Aorta (tissue), 5 donors: ENCODE data around the gene TIGIT. TPM values are rescaled to one million over a fixed set of nuclear protein-coding genes. Genes with fewer than 3 reads are reported as not detected.

Experiments
- ATAC-seq: fragments of 200-7000 bp; cut with Tn5 transposase; one replicate; pipeline ENCODE4 v1.9.1; 2022; ENCODE audit warnings: moderate library complexity; ENCODE audit not compliant: low FRiP score
- DNase-seq, 2 donors: peaks; one replicate each; pipeline ENCODE4 v3.0.0-alpha.2; 2020
- H3K27ac ChIP-seq, 2 donors: one replicate each; pipeline ENCODE4 v1.5.1; 2013; ENCODE audit warnings: low read length in 2 of 2, mild to moderate bottlenecking in 2 of 2, moderate library complexity in 2 of 2, control low read depth in 1 of 2, inconsistent platforms in 1 of 2, low read depth in 1 of 2
- H3K27me3 ChIP-seq, 2 donors: one replicate each; pipeline ENCODE4 v1.6.1; 2013; ENCODE audit warnings: control low read depth in 1 of 2, low read length in 1 of 2, mild to moderate bottlenecking in 1 of 2, moderate library complexity in 1 of 2; ENCODE audit not compliant: insufficient read depth in 2 of 2, control insufficient read depth in 1 of 2
- H3K36me3 ChIP-seq, 2 donors: one replicate each; pipeline ENCODE4 v1.6.1; 2013; ENCODE audit warnings: control low read depth in 1 of 2, low read length in 1 of 2, mild to moderate bottlenecking in 1 of 2; ENCODE audit not compliant: insufficient read depth in 2 of 2, control insufficient read depth in 1 of 2
- H3K4me1 ChIP-seq, 2 donors: one replicate each; pipeline ENCODE4 v1.6.1; 2013; ENCODE audit warnings: low read length in 2 of 2, control low read depth in 1 of 2, mild to moderate bottlenecking in 1 of 2, moderate library complexity in 1 of 2; ENCODE audit not compliant: insufficient read depth in 2 of 2, control insufficient read depth in 1 of 2
- H3K4me3 ChIP-seq, 2 donors: one replicate each; pipeline ENCODE4 v1.5.1; 2013; ENCODE audit warnings: low read length in 2 of 2, control low read depth in 1 of 2, mild to moderate bottlenecking in 1 of 2
- H3K9me3 ChIP-seq: one replicate; pipeline ENCODE4 v1.6.1; 2013; ENCODE audit warnings: mild to moderate bottlenecking, low read length; ENCODE audit not compliant: control insufficient read depth
- WGBS, 2 donors: extraction: QIAGEN DNeasy Blood & Tissue Kit; methylation state at CpG; one replicate each; pipeline ENCODE4 v1.1.7; 2013; 5-methylcytosine and 5-hydroxymethylcytosine counted together
- intact Hi-C, 2 donors: fragments of 100-400 bp; cut with DNase I; formaldehyde crosslinking; loops; one replicate each; pipeline versions ENCODE4 v1.14.2 to v1.15.0; 2022
- polyA plus RNA-seq, 2 donors: library from polyadenylated mRNA; stranded (reverse); fragments of 200-250 nt; gene quantifications; one replicate each; pipeline ENCODE4 v1.2.3, GENCODE V29; 2013
- total RNA-seq, 2 donors: library from RNA; stranded (reverse); fragmentation: NEBNext Ultra II Directional; extraction: Animal tissue kit (Norgen Biotek cat#: 25700); gene quantifications; one replicate each; pipeline ENCODE4 v1.2.1, GENCODE V29; 2021
- donor health status: healthy with polysubstance abuse.
- donor health status: Bipolar disorder and iron deficiency.
- donor health status: DM: no; HTN: no; CAD: no.
- donor health status: DM: no; HTN: no; CAD: no.
- donor health status: DM: yes; HTN: yes; CAD: no.

Gene TIGIT
- total and polyA plus RNA-seq, 4 donors = 0.15 to 1.0 (median 0.75) TPM; not detected in 1

DNA sequence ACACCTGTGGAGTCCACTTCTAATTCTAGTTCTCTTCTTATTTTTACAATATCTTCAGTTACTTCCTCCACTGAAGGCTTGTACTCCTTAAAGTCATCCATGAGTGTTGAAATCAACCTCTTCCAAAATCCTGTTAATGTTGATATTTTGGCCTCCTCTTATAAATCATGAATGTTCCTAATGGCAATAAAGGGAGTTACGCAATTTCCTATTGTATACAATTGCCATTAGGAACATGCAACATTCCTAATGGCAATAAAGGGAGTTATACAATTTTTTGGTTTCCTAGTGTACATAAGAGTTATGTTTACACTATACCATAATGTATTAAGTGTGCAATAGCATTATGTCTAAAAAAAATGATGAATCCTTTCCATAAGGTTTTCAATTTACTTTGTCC lies 9.2 kb upstream of the TIGIT start:
- ATAC-seq (no peak), DNase-seq (no peak)
- Histone ChIP-seq H3K27me3 (no peaks in the 10 kb centered on the region), H3K9me3 (no peaks in the 10 kb centered on the region), H3K4me3 (no peak overlapping the region), H3K36me3 (no peaks in the 10 kb centered on the region), H3K27ac (no peak overlapping the region), H3K4me1 (no peaks in the 10 kb centered on the region)
- intact Hi-C loops = no loop called here
- WGBS, 2 donors = 93 to 95% methylated on average over 1 of the region's 1 CpG

DNA sequence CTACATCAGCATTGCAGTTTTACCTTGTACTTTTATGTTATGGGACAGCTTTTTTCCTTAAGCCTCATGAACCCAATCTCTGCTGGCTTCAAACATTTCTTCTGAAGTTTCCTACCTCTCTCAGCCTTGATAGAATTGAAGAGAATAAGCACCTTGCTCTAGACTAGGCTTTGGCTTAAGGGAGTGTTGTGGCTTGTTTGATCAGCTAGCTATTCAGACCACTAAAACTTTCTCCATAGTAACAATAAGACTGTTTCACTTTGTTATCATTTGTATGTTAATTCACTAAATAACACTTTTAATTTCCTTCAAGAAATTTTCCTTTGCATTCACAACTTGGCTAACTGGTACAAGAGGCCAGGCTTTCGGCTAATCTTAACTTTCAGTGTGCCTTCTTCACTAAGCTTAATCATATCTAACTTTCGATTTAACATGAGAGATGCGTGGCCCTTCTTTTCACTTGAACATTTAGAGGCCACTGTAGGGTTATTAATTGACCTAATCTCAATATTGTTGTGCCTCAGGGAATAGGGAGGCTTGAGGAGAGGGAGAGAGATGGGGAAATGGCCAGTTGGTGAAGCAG lies 8.1 kb upstream of the TIGIT start:
- H3K9me3 ChIP-seq = no peaks in the 10 kb centered on the region
- H3K4me1 ChIP-seq = no peaks in the 10 kb centered on the region
- no peaks in the 10 kb centered on the region for H3K27me3 ChIP-seq
- WGBS, 2 donors = 92 to 95% methylated on average over 3 of the region's 3 CpGs
- no peak overlapping the region for H3K4me3 ChIP-seq
- ATAC-seq = no peak
- H3K27ac ChIP-seq = no peak overlapping the region
- H3K36me3 ChIP-seq = no peaks in the 10 kb centered on the region
- no peak for DNase-seq
- intact Hi-C loops = no loop called here

DNA sequence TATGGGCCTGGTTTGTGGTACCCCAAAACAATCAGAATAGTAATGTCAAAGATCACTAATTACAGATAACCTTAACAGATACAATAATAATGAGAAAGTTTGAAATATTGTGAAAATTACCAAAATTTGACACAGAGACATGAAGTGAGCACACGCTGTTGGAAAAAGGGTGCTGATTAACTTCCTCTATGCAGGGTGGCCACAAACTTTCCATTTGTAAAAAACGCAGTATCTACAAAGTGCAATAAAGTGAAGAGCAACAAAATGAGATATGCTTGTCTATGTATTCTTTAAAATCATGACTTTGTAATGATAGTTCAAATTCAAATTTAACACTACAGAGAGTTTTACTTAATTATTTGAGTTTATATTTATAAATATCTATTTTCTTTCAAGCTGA lies 7.6 kb upstream of the TIGIT start:
- Histone ChIP-seq H3K27me3 (no peaks in the 10 kb centered on the region), H3K9me3 (no peaks in the 10 kb centered on the region), H3K4me1 (no peaks in the 10 kb centered on the region), H3K36me3 (no peaks in the 10 kb centered on the region), H3K27ac (no peak overlapping the region), H3K4me3 (no peak overlapping the region)
- WGBS, 2 donors = 90 to 92% methylated on average over 2 of the region's 2 CpGs
- DNase-seq (no peak), ATAC-seq (no peak)
- intact Hi-C loops = no loop called here

DNA sequence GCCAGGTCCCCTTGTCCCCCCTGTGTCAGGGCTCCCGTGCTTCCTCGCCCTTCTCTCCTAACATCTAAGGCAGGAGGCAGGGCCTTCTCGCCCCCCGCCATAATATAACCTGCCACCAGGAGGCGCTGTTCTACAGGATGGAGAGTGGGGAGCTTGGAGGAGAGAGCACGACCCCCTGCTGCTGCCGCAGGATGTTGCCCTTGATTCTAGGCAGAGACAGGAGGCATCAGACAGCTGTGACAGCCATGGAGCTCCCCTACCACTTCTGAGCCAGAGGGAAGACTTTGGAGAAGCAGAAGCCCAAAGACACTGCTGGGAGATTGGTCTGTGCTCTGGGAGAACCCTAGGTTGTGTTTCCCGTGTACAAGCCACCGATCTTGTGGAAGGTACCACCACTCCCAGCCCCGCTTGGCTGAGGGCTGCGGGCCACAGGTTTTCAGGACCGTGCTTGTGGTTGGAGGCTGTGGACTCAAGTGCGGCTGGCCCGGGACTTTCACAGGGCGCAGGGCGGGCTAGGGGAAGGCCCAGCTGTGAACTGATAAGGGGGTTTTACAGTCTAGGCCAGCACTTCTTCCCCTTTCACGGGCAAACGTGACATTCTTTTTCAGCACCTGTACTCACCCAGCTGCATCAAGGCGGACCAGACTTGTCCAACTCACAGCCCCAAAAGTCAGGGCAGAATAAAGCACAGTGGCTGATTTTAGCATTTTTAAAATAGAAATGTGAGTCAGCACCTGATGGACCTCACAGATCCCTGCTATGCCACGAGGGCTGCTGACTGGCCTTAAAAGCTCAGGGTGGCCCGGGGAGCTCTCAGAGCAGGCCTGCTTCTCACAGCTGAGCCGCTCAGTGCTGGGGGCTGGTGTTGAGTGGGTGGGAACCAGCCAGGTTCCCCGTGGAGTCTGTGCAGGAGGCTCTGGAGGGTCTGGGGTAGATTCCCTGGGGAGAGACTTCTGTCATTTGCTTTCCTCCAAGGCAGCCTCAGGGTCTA lies 2.6 kb upstream of the TIGIT start:
- Histone ChIP-seq H3K4me1 (no peaks in the 10 kb centered on the region), H3K27me3 (no peaks in the 10 kb centered on the region), H3K27ac (no peak overlapping the region), H3K36me3 (no peaks in the 10 kb centered on the region), H3K9me3 (no peaks in the 10 kb centered on the region), H3K4me3 (no peak overlapping the region)
- intact Hi-C loops = no loop called here
- ATAC-seq (peak; percentile 68), DNase-seq (peak; percentile 70 to 84)
- WGBS, 2 donors = 52 to 55% methylated on average over 23 of the region's 23 CpGs

DNA sequence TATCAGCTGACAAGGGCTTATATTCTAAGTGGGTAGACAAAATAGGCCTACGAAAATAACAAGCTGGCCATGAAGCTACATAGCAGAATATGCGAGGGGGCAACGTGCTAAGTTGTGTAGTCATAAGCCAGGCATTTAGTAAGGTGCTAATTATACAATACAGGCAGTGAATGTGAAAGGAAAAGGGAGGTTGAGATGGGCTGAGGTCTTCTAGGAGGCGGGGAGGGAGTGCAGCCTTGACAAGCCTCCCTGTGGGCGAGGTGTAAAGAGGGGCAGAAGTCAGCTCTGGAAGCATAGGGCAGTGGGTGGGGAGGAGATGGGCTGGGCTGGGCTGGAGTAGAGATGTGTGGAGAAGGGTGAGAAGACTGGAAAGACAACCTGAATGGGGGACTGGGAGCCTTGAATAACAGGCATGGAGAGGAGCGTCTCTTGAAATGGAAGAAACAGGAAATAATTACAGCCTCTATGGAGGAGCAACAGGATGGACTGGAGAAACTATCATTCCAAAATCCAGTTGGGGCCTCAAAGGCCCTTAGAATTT lies 1.2 kb downstream of the TIGIT start:
- no peak for DNase-seq
- Histone ChIP-seq H3K27ac (no peak overlapping the region), H3K4me3 (no peak overlapping the region), H3K27me3 (no peaks in the 10 kb centered on the region), H3K9me3 (no peaks in the 10 kb centered on the region), H3K36me3 (no peaks in the 10 kb centered on the region), H3K4me1 (no peaks in the 10 kb centered on the region)
- intact Hi-C loops = no loop called here
- 83 to 86% methylated on average over 6 of the region's 6 CpGs for WGBS, 2 donors
- no peak for ATAC-seq

DNA sequence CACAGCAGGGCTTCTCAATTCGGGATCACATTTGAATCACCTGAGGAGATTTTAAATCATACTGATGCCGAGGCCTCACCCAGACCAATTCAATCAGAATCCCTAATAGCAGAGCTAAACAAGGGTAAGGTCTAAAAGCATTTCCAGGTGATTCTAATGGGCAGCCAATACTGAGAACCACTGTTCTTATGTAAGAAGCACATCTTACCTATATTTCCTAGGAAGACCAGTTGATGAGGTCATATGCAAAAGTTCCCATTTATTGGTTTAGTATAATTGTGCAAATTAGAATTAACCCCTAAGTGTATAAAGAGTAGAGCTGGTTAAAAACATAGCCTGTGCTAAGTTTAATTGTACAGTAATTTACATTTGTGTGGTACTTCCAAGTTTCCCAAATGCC lies 2.1 kb downstream of the TIGIT start:
- Histone ChIP-seq H3K27ac (no peak overlapping the region), H3K9me3 (no peaks in the 10 kb centered on the region), H3K4me3 (no peak overlapping the region), H3K4me1 (no peaks in the 10 kb centered on the region), H3K27me3 (no peaks in the 10 kb centered on the region), H3K36me3 (no peaks in the 10 kb centered on the region)
- intact Hi-C loops = no loop called here
- DNase-seq (no peak), ATAC-seq (no peak)
- WGBS, 2 donors = 84 to 93% methylated on average over 2 of the region's 2 CpGs

DNA sequence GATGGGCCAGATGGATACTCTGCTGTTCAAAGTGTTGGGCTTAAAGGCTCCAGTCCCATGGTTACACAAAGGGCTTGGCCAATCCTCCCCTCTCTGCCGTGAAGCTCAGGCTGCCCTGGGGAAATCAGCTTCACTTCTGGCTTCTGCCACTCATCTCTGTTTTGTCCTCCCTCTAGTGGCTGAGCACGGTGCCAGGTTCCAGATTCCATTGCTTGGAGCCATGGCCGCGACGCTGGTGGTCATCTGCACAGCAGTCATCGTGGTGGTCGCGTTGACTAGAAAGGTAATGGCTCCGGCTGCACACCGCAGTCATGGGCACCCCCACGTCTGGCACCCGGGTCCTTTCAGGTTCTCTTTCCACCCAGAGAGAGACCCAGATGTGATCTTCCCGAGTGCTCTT lies 5.6 kb downstream of the TIGIT start:
- intact Hi-C loops = no loop called here
- DNase-seq (no peak), ATAC-seq (no peak)
- Histone ChIP-seq H3K36me3 (no peaks in the 10 kb centered on the region), H3K4me1 (no peaks in the 10 kb centered on the region), H3K27me3 (no peaks in the 10 kb centered on the region), H3K27ac (no peak overlapping the region), H3K9me3 (no peaks in the 10 kb centered on the region), H3K4me3 (no peak overlapping the region)
- 74% methylated on average over 13 of the region's 13 CpGs for WGBS, 2 donors

DNA sequence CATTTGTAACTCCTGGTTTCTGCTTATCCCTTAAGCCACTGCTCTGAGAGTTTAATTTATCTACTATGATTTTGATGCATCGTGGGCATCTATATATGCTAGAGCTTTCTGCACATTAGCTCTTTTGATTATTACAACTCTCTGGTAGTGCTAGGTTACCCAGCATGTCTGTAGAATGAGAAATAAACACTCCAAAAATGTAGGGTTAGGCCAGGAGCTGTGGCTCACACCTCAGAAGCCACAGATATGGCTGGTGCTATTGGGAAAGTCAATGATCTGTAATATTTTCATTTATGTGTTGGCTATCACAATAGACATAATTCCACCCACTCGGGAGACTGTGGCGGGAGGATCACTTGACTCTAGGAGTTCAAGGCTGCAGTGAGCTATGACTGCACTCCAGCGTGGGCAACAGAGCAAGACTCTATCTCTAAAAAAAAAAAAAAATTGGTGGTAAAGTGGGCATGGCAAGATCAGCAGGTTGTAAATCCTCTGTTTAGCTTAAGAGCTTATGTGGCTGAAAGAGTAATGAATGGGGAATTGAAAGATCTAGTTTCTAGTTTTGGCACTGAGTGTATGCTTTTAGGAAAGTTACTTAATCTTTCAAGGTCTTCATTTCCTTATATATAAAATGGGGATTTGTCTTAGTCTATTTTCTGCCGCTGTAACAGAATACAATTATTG lies 6.3 kb downstream of the TIGIT start:
- no peak for ATAC-seq
- Histone ChIP-seq H3K4me3 (no peak overlapping the region), H3K4me1 (no peaks in the 10 kb centered on the region), H3K36me3 (no peaks in the 10 kb centered on the region), H3K9me3 (no peaks in the 10 kb centered on the region), H3K27ac (no peak overlapping the region), H3K27me3 (no peaks in the 10 kb centered on the region)
- no peak for DNase-seq
- intact Hi-C loops = no loop called here
- WGBS, 2 donors = 89 to 92% methylated on average over 5 of the region's 5 CpGs
